Measurements from ENCODE around the gene CCDC192. TPM values are rescaled to one million over a fixed set of nuclear protein-coding genes. Genes with fewer than 3 reads are reported as not detected.
"Not testable (repeated sequence)": the region's sequence is repeated elsewhere in the genome, so short reads cannot be mapped to it uniquely, and the experiment has no call there.

The CCDC192 gene
- total and polyA plus RNA-seq, 10 of the 15 experiments (the other 5 are each of a cell fraction or from before 2014, with no cell fraction given): 0.20 to 0.79 (median 0.32) TPM; not detected in 4

GRCh38 chr5:127732963-127733362 lies 29.8 kb downstream of the CCDC192 start (continued):
- no peak for TF ChIP-seq CUX1 (IDR thresholded peaks at IDR 0.05; ENCODE audit: insufficient replicate concordance, low read depth, low read length)

GRCh38 chr5:127739348-127739747 lies 36.2 kb downstream of the CCDC192 start:
- H3K79me2 ChIP-seq (ENCODE audit: control insufficient read depth, insufficient read depth, low read length); H3K27me3 ChIP-seq (replicated peaks in 1 of 2; ENCODE audit: control insufficient read depth in 2 of 2, insufficient read depth in 2 of 2, low read length in 1 of 2); BruUV-seq (replicated peaks); H3K4me1 ChIP-seq (ENCODE audit: control insufficient read depth, insufficient read depth, low read length); H3K4me3 ChIP-seq; H3K9ac ChIP-seq (ENCODE audit: control insufficient read depth, insufficient read depth, low read length); CTCF ChIA-PET; POLR2A ChIA-PET; H4K20me1 ChIP-seq (ENCODE audit: control insufficient read depth, insufficient read depth); ATAC-seq; DNase-seq (ENCODE audit: low read depth, low spot score); H3K9me3 ChIP-seq (replicated peaks; ENCODE audit: control insufficient read depth, insufficient read depth, low read length); intact Hi-C loops (cut with micrococcal nuclease; ENCODE audit: unreplicated experiment); FAIRE-seq; H3K4me2 ChIP-seq (ENCODE audit: control insufficient read depth, insufficient read depth); RAD21 ChIA-PET (ENCODE audit: unreplicated experiment); in situ Hi-C loops (cut with MboI); SMC1A ChIA-PET (ENCODE audit: uncharacterized antibody, unreplicated experiment); H3K36me3 ChIP-seq (ENCODE audit: control insufficient read depth in 2 of 2, insufficient read depth in 2 of 2, low read length in 1 of 2); H3K27ac ChIP-seq (ENCODE audit: control insufficient read depth, insufficient read depth); H2AFZ ChIP-seq (ENCODE audit: control insufficient read depth, low read depth, low read length): not testable (repeated sequence)
- WGBS (ENCODE audit: insufficient coverage, insufficient replicate concordance, low lambda C conversion rate, missing lambda C conversion rate): 60% methylated on average over 14 of the region's 14 CpGs

Data from GM12878 (cell line).